GM19025 (cell line): Measurements from ENCODE around the gene DLG4.
"Not testable (repeated sequence)": the region's sequence is repeated elsewhere in the genome, so short reads cannot be mapped to it uniquely, and the experiment has no call there.

Experiments
- ATAC-seq: cut with Tn5 transposase; IDR thresholded peaks from one replicate; pipeline ENCODE4 v1.9.1; 2021; ENCODE audit warnings: mild to moderate bottlenecking, low read depth, moderate library complexity; ENCODE audit not compliant: unreplicated experiment

Gene DLG4

GRCh38 chr17:7249830-7250229 is 30.2 kb upstream of the DLG4 start:
- ATAC-seq, result no peak

DNA sequence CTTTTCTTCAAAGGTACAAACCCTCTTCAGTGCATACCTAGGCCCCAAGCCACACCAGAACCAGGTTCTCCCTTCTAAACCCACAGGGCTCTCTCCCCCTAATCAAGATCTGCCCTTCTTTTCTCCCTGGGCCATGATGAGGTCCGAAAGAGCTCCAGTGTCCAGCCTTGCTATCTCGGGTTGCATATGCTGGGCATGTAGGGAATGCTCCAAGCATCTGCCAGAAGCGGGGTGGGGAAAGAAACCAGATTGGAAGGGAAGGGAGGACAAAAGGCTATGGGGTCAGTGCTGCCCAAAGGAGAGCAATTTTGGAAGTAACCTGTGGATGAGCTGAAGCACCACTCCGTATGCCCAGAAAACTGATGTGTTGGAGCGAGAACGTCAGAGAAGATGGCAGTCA is 29.6 kb upstream of the DLG4 start:
- no peak for ATAC-seq

GRCh38 chr17:7248796-7249195 is 29.2 kb upstream of the DLG4 start:
- ATAC-seq, result no peak

DNA sequence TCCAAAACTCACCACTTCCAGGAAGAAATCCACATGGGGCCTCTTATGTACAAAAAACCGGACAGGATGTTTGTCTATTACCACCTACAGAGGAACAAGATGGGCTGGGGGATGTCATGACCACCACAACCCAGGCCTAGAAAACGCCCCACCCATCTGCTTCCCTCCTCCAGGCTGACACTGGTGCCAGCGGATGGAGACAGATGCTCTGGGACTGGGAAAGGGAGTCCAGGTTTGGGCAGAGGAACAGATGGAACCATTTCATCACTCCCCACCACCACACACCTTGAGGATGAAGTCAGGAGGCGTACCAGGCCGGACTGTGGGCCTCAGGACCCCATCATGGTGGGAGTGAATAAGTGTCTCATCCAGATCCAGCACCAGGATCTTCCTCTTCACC is 27.1 kb upstream of the DLG4 start:
- no peak for ATAC-seq

DNA sequence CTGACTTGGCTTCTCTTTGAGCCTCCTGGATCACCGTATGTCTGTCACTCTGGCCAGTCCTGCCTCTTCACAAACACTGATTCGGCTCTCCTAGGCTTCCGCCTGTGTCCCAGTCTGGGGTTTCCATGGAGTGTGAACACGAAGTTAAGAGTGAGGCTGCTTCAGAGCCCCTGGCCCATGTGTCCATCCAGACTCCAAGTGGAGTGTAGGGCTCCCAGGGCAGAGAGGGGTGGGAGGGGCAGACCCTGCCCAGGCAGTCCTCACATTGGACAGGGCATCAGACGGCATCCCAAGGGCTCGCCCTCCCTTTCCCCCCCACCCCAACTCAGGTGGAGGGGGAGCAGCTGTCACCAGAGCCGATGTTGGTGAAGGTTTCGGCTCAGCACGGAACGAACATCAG is 24.2 kb upstream of the DLG4 start:
- ATAC-seq, result not testable (repeated sequence)

DNA sequence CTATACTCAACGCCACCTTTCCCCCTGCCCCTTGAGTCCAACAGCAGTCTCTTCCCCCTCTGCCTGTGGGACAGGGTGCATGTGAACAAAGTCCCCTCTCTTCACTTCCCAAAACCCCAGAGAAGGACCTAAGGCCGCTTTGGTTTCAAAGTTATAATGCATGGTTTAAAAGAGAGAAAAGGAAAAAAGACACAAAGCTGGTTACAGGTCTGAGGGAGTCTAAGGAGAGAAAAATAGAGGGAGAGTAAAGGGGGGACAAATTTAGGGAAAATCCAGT is 23.8 kb upstream of the DLG4 start:
- no peak for ATAC-seq

- peak; percentile 49 for ATAC-seq
Observed at GRCh38 chr17:7242717-7243452, 23.2 kb upstream of the DLG4 start.

GRCh38 chr17:7241783-7242716 is 22.4 kb upstream of the DLG4 start, which contains the start of gene GABARAP:
GABARAP (minus strand) TSS chr17:7242449; CDS start chr17:7242330, 119 bp downstream.
- no peak for ATAC-seq

- no peak for ATAC-seq
Observed at GRCh38 chr17:7241090-7241733, 21.6 kb upstream of the DLG4 start.

DNA sequence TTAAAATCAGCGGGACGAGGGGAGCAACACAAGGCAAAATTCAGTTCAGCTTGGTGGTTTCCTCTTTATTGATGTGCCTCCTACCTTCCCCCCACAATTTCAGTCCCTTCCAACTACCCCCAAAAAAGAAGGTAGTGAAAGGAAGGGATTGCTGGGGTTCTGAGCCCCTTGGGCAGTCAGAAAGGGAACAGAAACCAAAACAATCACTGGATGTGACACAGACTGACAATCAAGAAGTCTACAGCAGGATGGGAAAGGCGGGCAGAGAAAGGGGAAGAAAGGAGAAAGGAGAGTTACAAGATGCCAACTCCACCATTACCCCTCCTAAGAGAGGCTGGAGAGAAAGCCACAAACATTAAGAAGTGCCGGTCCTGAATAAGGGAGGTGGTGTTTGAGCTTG is 20.7 kb upstream of the DLG4 start:
- no peak for ATAC-seq

GRCh38 chr17:7239091-7240027 is 19.7 kb upstream of the DLG4 start, which contains the start of gene PHF23:
PHF23 (minus strand) TSS chr17:7239457; CDS start chr17:7239279, 178 bp downstream.
- peak; percentile 38 for ATAC-seq

DNA sequence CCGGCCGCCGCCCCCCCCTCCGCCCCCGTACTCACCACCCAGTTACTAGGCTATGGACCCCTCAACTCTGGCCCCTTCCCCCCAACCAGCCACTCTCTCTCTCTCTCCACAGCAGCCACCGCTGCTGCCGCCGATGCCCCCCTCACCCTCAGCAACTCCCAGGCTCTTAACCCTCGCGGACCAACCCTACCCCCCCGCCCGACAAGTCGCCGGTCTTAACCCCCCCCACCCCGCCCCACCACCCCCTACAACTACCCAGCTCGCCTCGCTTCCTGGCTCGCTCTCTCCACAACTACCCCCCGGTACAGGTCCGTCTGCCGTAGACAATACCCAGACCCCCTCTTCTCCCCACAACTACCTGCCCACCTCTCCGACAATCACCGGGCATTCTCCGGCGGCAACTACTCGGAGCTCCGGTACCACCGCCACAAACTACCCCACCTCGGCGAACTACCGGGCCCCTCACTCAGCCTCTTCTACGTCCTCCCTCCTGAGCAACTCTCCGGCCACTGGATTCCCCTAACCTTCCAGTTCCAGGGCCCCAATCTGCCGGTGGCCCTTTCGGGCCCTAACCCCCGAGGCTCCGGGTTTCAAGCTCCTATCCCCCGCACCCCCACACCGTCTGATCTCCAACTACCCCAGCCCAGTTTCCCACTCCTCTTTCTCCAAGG is 18.9 kb upstream of the DLG4 start:
- no peak for ATAC-seq

GRCh38 chr17:7237761-7238419 is 18.3 kb upstream of the DLG4 start:
- ATAC-seq, result no peak

GRCh38 chr17:7237266-7237760 is 17.7 kb upstream of the DLG4 start:
- no peak for ATAC-seq

DNA sequence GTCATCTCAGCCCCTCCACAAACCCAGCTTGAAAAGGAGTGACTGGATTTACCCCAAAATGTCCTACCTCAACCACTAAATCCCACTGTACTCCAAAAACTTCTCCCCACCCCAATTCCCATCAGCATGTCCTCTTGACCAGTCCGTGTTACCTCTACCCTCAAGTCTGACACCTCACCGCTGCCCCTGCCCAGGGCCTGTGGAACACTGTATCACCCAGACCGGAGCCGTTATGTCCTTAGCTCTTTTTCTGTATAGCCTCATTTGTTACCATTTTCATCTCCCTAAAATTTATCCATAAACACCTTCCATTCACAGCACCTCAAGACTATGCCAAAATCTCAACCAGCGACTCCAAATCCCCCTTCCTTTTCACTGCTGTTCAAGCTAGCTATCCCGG is 17.2 kb upstream of the DLG4 start:
- ATAC-seq, result no peak

- ATAC-seq, result no peak
Observed at GRCh38 chr17:7235693-7236665, 16.3 kb upstream of the DLG4 start.

DNA sequence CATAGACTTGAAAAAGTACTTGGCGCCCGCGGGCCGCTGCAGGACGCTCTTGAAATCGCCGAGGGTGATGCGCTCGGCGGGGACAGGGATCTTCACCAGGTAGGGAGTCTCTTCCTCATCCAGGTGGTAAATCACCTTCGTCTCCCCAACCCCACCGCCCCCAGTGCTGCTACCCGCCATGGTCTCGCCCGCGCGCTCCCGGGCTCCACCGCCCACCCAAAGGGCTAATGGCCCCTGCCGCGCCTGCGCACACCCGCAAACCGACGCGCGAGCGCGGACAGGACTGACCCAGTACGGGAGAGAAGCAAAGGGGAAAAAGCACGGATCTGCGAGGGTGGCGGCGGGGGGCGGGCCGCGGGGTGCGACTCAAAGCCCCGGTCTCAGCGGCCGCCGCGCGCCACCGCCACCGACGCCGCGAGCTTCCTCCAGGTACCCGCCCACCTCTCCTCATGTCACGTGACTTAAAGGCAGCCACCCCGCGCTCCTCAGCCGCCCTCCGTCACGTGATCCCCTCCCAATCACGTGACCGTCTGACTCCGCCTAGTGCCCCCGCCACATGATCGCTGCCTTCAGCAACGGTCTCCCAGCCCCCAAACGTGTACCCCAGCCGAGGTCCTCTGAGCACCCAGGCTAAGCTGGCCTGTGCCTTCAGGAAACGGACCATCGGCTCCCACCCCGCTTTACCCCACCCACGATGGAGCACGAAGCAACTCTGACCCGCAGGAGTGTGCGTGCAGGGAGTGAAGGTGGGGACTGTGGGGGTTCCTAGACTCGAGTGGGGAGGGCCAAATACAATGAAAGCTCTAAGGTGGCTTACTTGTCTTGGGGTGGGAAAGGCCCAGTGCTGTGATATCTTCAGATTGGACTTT is 14.7 kb upstream of the DLG4 start, which contains the start of gene DVL2:
TSS of gene DVL2 (minus strand) at position 435 of the 869 bp plus-strand sequence. CDS start at position 180, 255 bp downstream.
- ATAC-seq, result peak; percentile 61
